Measurements from ENCODE around the gene SNRK.

Gene SNRK

GRCh38 chr3:43286115-43286840 is at the start of gene SNRK:
Gene SNRK (plus strand): TSS chr3:43286540. CDS start chr3:43303204, 16,664 bp downstream.
- FAIRE-seq: no peak

- FAIRE-seq: no peak
Measured at GRCh38 chr3:43238801-43239200, 47.5 kb upstream of the SNRK start.

DNA sequence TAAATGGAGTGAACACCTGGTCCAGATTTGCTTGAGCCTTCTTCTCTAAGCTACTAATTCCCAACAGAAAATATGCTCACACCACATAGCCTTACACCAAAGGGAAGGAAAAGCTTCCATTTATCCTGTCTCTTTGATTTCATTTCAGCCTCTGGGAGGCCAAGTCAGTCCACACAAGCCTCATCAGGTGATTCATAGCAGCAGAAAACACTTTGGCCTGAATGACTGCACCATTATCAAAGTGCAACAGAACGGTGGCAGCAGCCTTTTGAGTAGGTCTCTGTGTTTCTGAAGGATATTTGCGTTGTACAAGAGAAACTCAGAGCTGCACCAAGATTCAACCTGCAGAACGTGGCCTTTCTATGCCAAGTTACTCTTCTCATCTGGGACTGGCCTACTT is 46.6 kb upstream of the SNRK start:
- no peak for FAIRE-seq

DNA sequence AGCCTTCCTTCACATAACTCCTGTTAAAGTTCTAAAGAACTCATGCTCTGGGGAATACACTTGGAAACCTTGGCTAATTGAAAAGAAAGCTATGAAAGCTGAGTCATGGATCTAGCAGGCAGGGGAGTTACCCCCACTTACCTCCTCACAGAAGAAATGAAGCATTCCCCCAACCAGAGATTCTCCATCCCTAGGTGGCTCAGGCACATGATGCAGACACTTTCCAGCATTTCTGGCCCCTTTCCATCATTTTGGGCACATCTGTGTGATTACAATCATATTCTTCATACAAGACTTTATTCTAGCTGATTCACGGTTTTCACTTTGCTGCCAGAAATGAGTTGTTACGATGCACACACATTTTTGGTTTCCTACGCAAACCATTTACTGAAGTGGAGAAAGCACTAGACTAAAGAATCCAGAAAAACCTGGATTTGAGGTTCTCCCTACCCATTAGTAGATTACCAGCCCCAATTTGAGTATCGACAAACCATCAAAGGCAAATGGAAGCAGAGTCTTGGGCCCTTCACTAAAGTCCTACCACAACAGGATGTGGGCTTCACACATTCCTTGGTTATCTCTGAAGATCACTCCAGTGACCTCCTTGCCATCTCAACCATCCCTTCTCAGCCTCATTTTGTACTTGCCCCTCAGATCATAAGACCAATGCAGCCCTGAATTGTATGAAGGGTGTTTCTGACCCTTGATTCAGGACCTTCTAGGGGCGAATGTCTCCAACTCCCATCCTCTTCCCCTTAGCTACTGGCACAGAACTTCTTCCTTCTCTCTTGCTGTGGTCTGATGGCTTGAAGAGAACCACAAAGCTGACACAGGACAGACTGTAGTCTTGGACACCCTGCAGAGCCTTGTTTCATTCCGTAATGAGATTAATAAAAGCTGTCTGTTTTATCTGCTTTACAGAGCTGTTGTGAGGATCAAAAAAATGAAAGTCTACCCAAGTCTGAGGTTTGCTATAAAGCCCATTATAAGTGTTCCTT is 42.5 kb upstream of the SNRK start:
- no peak for FAIRE-seq

DNA sequence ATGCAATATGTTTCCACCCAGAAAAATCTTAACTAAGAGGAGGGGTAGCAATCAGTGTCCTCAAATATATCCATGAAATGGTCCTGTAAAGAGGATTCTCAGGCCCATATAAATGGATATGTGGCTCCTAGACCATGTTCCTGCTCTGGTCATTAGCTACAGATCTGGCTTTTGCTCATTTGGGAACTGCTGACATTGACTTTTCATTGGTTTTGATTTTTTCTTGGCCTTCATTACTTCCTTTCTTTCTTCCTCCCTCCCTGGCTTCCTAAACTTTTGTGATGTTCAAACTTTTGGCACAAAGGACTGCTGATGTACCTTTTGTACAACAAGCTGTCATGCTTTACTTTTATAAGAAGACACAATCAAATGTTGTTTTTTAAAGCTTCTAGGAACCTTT is 41.6 kb upstream of the SNRK start:
- no peak for FAIRE-seq

GRCh38 chr3:43246976-43247375 is 39.4 kb upstream of the SNRK start:
- FAIRE-seq: no peak

- FAIRE-seq: no peak
Measured at GRCh38 chr3:43247561-43248184, 38.7 kb upstream of the SNRK start.

DNA sequence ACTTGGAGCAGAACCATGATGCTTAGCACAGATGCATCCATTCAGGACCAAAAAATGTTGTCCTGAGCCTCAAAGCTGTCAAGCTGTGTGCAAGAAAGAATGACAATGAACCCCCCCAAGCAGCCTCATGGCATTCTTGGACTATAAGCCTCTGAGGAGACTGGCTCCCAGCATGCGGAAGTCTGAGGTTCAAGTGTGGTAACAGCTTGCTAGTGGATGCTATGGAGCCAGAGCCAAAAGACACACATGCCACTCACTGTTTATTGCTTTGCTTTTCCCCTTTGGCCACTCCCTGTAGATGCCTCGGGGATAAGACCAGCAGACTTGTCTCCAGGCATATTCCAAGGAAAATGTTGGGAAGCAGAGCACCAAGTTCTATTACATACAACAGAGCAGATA is 38.2 kb upstream of the SNRK start:
- no peak for FAIRE-seq

- no peak for FAIRE-seq
Measured at GRCh38 chr3:43248973-43249372, 37.4 kb upstream of the SNRK start.

DNA sequence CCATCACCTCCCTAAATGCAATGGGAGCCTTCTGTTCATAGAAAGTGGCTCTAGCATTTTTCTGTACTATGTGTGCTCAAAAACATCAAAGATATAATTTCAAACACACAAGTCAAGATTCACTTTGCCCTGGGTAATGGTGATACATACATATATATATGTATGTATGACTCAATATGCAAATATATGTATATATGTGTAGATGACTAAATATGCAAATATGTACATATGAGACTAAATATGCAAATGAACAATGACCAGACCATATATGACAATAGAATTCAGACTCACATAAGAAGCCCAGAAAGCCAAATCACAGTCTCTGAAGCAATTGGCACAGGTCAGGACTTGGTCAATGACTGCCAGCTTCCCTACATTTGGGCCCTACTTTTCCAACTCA is 36.9 kb upstream of the SNRK start:
- FAIRE-seq: no peak

DNA sequence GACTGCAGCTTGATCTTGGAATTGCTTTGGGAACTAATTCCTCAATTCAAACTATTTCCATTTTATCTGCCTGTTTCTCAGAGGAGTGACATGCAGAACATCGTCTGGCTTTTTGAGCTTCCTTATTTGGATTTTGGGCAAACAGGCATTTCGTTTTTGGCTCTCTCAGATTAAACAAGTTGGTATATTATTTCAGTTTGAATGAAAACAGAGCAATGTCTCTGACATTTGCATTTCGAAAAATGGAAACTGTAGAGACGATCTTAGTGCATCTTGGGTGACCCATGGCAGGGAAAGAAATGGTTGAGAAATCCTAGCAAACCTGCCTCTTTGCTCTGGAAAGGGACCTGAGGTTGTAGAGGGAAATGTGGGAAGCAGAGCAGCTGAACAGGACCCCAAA is 33.0 kb upstream of the SNRK start:
- FAIRE-seq: no peak

DNA sequence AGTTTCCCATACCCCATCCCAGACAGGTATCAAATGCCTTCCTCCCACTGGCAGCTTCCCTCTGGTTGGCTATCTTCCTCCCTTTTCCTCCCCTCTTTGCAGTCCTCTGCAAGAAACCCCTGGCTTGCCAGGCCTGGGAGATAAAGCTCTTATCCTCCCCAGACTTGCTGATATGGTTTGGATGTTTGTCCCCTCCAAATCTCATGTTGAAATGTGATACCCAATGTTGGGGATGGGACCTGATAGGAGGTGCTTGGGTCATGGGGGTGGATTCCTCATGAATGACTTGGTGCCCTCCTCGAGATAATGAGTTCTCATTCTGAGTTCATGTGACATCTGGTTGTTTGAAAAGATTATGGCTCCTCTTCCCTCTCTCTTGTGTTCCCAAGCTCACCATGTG is 32.2 kb upstream of the SNRK start:
- no peak for FAIRE-seq

- FAIRE-seq: no peak
Measured at GRCh38 chr3:43255662-43256061, 30.7 kb upstream of the SNRK start.

- no peak for FAIRE-seq
Measured at GRCh38 chr3:43256714-43257461, 29.5 kb upstream of the SNRK start.

DNA sequence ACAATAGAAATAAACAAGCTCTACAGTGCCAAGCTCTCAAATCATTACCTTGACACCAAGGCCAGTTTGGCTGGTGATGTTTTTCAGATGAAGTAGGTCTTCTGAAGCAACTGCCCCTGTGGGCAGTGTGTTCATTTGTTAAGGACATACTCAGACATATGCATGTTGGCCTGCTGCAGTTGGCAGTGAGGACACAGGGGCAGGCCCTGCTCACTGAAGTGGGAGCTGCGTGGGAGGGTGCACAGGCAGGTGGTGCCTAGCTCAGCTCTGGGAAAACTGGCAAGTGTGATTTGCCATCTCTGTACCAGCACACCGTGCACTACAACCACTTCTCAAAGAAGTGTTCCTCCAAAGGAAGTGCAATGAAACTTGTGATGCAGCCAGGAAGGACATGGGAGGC is 28.5 kb upstream of the SNRK start:
- FAIRE-seq: no peak

GRCh38 chr3:43259626-43260025 is 26.7 kb upstream of the SNRK start:
- FAIRE-seq: no peak

DNA sequence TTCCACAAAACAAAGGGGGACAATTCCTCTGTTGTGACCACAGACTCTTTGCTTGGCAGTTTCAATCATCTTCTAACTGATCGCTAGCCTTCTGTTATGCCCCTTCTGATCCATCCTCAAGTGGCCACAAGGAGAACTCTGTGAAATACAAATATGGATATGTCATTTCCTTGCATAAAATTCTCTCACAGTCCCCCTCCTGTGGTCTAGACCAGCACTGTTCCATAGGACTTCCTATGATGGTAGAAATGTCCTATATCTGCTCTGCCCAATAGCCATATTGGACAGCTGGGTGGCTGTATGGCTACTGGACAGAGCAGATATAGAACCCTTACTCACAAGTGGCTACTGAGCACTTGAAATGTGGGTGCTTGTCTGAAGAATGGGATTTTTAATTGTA is 25.9 kb upstream of the SNRK start:
- no peak for FAIRE-seq

DNA sequence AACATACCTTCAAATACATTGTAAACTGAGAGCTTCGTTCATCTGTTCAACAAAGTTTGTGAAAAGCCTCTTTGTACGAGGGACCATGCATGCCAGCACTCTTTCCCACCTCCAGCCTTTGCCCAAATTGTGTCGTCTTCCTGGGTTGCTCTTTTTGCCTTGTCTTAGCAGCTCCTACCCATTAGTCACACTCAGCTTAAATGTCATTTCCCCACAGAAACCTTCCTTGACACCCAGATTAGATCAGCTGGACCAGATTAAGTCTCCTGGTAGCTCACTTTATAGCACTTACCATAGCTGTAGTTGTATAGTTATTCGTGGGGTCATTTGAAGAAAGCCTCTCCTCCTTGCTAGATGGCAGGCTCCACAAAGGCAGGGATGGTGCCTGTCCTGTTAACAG is 24.1 kb upstream of the SNRK start:
- FAIRE-seq: no peak

DNA sequence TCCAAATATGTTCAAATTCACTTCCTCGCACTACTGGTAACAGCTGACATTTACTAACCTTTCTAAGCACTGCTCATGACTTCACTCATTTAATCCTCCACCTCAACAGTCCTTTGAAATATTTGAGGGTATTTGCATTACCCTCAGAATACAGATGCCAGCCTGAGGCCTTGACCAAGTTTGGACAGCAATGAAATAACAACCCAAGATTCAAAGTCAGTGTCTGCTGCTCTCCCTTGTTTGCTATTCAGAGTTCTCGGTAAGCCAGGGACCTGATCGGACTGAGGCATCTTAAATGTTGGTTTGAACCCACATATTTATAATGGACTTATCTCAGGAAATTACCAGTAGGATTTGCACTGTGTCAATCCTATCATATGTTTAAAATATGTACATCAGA is 19.9 kb upstream of the SNRK start:
- no peak for FAIRE-seq

- FAIRE-seq: no peak
Measured at GRCh38 chr3:43266995-43267394, 19.3 kb upstream of the SNRK start.

GRCh38 chr3:43268636-43269035 is 17.7 kb upstream of the SNRK start:
- no peak for FAIRE-seq

- FAIRE-seq: no peak
Measured at GRCh38 chr3:43270078-43270477, 16.3 kb upstream of the SNRK start.

DNA sequence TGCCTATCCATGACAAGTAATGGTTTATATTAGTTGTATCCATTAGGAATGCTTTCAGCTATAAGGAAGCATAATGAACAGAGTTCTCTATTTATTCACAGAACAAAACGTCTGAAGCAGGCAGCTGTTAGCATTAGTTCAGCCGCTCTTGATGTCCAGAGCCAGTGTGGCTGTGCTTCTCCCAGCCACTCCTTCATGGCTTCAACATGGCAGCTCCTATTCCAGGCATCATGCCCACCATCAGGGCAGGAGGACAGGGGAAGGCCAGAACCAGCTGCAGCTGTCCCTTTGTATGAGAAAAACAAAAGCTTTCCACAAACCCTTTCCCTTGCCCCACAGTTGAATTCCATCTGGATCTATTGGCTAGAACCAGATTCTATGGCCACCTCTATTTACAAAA is 12.9 kb upstream of the SNRK start:
- no peak for FAIRE-seq

All from endometrium (tissue), 2 donors.